ENCODE results near the gene RNASE13.

GRCh38 chr14:20997115-20997514, 37.5 kb downstream of the RNASE13 start:
- TF ChIP-seq POLR2AphosphoS5 (IDR thresholded peaks at IDR 0.05; ENCODE audit: low read depth, low read length) (no peak), TAF1 (IDR thresholded peaks at IDR 0.05; ENCODE audit: borderline replicate concordance, insufficient read depth, low read length) (no peak)
- TF ChIP-seq, protein P1, sequence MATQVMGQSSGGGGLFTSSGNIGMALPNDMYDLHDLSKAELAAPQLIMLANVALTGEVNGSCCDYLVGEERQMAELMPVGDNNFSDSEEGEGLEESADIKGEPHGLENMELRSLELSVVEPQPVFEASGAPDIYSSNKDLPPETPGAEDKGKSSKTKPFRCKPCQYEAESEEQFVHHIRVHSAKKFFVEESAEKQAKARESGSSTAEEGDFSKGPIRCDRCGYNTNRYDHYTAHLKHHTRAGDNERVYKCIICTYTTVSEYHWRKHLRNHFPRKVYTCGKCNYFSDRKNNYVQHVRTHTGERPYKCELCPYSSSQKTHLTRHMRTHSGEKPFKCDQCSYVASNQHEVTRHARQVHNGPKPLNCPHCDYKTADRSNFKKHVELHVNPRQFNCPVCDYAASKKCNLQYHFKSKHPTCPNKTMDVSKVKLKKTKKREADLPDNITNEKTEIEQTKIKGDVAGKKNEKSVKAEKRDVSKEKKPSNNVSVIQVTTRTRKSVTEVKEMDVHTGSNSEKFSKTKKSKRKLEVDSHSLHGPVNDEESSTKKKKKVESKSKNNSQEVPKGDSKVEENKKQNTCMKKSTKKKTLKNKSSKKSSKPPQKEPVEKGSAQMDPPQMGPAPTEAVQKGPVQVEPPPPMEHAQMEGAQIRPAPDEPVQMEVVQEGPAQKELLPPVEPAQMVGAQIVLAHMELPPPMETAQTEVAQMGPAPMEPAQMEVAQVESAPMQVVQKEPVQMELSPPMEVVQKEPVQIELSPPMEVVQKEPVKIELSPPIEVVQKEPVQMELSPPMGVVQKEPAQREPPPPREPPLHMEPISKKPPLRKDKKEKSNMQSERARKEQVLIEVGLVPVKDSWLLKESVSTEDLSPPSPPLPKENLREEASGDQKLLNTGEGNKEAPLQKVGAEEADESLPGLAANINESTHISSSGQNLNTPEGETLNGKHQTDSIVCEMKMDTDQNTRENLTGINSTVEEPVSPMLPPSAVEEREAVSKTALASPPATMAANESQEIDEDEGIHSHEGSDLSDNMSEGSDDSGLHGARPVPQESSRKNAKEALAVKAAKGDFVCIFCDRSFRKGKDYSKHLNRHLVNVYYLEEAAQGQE (IDR thresholded peaks at IDR 0.05; ENCODE audit: insufficient read depth in 1 of 2, low read depth in 2 of 2, low read length in 2 of 2): no peak

All from PFSK-1 (cell line).